Measurements from ENCODE around the gene CLPTM1. TPM values are rescaled to one million over a fixed set of nuclear protein-coding genes. Genes with fewer than 3 reads are reported as not detected.

Gene CLPTM1
- total and polyA plus RNA-seq, 2 experiments from 2014 or later, result 41.6 to 71.5 TPM

DNA sequence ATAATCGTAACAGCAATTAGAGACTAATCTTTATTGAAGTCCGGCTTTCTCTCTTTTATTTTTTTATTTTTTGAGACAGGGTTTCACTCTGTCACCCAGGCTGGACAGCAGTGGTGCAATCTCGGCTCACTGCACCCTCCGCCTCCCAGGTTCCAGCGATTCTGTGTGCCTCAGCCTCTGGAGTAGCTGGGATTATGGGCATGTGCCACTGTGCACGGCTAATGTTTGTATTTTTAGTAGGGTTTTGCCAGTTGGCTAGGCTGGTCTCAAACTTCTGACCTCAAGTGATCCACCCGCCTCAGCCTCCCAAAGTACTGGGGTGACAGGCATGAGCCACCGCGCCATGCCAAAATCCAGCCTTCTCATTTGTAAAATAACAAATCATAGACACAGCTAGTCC lies 5.6 kb upstream of the CLPTM1 start:
- Histone ChIP-seq H3K4me3 (no peak overlapping the region), H4K20me1 (replicated peaks; ENCODE audit: insufficient read depth) (no peaks in the 10 kb centered on the region), H3K27ac (ENCODE audit: low read depth) (no peak overlapping the region), H2AFZ (no peak overlapping the region), H3K36me3 (ENCODE audit: insufficient read depth) (no peaks in the 10 kb centered on the region), H3K27me3 (ENCODE audit: insufficient read depth) (no peaks in the 10 kb centered on the region), H3K4me1 (ENCODE audit: insufficient read depth) (no peaks in the 10 kb centered on the region), H3K9me2 (ENCODE audit: insufficient read depth) (no peaks in the 10 kb centered on the region), H3K4me2 (no peak overlapping the region), H3K79me2 (replicated peaks; ENCODE audit: insufficient read depth) (no peaks in the 10 kb centered on the region), H3F3A (replicated peaks; ENCODE audit: low read depth) (peaks cover 8% of the 10 kb centered on the region; the same call in 1 of the 2 replicates)
- Mint-ChIP-seq H3K4me1 (peaks cover 2% of the 10 kb centered on the region; the same call in 1 of the 3 replicates), H3K4me3 (no peak overlapping the region), H3K36me3 (ENCODE audit: low read depth) (no peaks in the 10 kb centered on the region; the same call in 2 of the 3 replicates), H3K27ac (no peak overlapping the region), H3K27me3 (ENCODE audit: insufficient read depth, low read depth, poor library complexity) (peaks cover 8% of the 10 kb centered on the region), H3K9me3 (no peaks in the 10 kb centered on the region; the same call in 1 of the 3 replicates)
- DNase-seq (ENCODE audit: low spot score) (no peak), ATAC-seq (no peak)
- TF ChIP-seq POLR2AphosphoS5 (IDR thresholded peaks at IDR 0.05; ENCODE audit: low read depth), result no peak
- TF ChIP-seq, protein P1, sequence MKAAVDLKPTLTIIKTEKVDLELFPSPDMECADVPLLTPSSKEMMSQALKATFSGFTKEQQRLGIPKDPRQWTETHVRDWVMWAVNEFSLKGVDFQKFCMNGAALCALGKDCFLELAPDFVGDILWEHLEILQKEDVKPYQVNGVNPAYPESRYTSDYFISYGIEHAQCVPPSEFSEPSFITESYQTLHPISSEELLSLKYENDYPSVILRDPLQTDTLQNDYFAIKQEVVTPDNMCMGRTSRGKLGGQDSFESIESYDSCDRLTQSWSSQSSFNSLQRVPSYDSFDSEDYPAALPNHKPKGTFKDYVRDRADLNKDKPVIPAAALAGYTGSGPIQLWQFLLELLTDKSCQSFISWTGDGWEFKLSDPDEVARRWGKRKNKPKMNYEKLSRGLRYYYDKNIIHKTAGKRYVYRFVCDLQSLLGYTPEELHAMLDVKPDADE (IDR thresholded peaks at IDR 0.05), result no peak
- TF ChIP-seq, protein P2, sequence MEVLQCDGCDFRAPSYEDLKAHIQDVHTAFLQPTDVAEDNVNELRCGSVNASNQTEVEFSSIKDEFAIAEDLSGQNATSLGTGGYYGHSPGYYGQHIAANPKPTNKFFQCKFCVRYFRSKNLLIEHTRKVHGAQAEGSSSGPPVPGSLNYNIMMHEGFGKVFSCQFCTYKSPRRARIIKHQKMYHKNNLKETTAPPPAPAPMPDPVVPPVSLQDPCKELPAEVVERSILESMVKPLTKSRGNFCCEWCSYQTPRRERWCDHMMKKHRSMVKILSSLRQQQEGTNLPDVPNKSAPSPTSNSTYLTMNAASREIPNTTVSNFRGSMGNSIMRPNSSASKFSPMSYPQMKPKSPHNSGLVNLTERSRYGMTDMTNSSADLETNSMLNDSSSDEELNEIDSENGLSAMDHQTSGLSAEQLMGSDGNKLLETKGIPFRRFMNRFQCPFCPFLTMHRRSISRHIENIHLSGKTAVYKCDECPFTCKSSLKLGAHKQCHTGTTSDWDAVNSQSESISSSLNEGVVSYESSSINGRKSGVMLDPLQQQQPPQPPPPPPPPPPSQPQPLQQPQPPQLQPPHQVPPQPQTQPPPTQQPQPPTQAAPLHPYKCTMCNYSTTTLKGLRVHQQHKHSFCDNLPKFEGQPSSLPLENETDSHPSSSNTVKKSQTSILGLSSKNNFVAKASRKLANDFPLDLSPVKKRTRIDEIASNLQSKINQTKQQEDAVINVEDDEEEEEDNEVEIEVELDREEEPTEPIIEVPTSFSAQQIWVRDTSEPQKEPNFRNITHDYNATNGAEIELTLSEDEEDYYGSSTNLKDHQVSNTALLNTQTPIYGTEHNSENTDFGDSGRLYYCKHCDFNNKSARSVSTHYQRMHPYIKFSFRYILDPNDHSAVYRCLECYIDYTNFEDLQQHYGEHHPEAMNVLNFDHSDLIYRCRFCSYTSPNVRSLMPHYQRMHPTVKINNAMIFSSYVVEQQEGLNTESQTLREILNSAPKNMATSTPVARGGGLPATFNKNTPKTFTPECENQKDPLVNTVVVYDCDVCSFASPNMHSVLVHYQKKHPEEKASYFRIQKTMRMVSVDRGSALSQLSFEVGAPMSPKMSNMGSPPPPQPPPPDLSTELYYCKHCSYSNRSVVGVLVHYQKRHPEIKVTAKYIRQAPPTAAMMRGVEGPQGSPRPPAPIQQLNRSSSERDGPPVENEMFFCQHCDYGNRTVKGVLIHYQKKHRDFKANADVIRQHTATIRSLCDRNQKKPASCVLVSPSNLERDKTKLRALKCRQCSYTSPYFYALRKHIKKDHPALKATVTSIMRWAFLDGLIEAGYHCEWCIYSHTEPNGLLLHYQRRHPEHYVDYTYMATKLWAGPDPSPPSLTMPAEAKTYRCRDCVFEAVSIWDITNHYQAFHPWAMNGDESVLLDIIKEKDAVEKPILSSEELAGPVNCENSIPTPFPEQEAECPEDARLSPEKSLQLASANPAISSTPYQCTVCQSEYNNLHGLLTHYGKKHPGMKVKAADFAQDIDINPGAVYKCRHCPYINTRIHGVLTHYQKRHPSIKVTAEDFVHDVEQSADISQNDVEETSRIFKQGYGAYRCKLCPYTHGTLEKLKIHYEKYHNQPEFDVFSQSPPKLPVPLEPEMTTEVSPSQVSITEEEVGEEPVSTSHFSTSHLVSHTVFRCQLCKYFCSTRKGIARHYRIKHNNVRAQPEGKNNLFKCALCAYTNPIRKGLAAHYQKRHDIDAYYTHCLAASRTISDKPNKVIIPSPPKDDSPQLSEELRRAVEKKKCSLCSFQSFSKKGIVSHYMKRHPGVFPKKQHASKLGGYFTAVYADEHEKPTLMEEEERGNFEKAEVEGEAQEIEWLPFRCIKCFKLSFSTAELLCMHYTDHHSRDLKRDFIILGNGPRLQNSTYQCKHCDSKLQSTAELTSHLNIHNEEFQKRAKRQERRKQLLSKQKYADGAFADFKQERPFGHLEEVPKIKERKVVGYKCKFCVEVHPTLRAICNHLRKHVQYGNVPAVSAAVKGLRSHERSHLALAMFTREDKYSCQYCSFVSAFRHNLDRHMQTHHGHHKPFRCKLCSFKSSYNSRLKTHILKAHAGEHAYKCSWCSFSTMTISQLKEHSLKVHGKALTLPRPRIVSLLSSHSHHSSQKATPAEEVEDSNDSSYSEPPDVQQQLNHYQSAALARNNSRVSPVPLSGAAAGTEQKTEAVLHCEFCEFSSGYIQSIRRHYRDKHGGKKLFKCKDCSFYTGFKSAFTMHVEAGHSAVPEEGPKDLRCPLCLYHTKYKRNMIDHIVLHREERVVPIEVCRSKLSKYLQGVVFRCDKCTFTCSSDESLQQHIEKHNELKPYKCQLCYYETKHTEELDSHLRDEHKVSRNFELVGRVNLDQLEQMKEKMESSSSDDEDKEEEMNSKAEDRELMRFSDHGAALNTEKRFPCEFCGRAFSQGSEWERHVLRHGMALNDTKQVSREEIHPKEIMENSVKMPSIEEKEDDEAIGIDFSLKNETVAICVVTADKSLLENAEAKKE (CRISPR knock-in tag; IDR thresholded peaks at IDR 0.05), result no peak
- TF ChIP-seq JUNB (IDR thresholded peaks at IDR 0.05; ENCODE audit: unreplicated experiment), result no peak
- no peak for TF ChIP-seq NANOG (IDR thresholded peaks at IDR 0.05; ENCODE audit: borderline replicate concordance)
- TF ChIP-seq ZNF331 (CRISPR knock-in tag; IDR thresholded peaks at IDR 0.05; ENCODE audit: low read depth), result no peak
- TF ChIP-seq EZH2 (IDR thresholded peaks at IDR 0.05; ENCODE audit: low read depth, unreplicated experiment), result no peak
- no peak for TF ChIP-seq ZNF114 (CRISPR knock-in tag; IDR thresholded peaks at IDR 0.05)
- TF ChIP-seq CREB1 (CRISPR knock-in tag; IDR thresholded peaks at IDR 0.05; ENCODE audit: low read depth), result no peak
- TF ChIP-seq, protein P3, sequence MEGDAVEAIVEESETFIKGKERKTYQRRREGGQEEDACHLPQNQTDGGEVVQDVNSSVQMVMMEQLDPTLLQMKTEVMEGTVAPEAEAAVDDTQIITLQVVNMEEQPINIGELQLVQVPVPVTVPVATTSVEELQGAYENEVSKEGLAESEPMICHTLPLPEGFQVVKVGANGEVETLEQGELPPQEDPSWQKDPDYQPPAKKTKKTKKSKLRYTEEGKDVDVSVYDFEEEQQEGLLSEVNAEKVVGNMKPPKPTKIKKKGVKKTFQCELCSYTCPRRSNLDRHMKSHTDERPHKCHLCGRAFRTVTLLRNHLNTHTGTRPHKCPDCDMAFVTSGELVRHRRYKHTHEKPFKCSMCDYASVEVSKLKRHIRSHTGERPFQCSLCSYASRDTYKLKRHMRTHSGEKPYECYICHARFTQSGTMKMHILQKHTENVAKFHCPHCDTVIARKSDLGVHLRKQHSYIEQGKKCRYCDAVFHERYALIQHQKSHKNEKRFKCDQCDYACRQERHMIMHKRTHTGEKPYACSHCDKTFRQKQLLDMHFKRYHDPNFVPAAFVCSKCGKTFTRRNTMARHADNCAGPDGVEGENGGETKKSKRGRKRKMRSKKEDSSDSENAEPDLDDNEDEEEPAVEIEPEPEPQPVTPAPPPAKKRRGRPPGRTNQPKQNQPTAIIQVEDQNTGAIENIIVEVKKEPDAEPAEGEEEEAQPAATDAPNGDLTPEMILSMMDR (conservative IDR thresholded peaks at IDR 0.05; ENCODE audit: low read depth in 2 of 2), result no peak
- TF ChIP-seq, protein P4, sequence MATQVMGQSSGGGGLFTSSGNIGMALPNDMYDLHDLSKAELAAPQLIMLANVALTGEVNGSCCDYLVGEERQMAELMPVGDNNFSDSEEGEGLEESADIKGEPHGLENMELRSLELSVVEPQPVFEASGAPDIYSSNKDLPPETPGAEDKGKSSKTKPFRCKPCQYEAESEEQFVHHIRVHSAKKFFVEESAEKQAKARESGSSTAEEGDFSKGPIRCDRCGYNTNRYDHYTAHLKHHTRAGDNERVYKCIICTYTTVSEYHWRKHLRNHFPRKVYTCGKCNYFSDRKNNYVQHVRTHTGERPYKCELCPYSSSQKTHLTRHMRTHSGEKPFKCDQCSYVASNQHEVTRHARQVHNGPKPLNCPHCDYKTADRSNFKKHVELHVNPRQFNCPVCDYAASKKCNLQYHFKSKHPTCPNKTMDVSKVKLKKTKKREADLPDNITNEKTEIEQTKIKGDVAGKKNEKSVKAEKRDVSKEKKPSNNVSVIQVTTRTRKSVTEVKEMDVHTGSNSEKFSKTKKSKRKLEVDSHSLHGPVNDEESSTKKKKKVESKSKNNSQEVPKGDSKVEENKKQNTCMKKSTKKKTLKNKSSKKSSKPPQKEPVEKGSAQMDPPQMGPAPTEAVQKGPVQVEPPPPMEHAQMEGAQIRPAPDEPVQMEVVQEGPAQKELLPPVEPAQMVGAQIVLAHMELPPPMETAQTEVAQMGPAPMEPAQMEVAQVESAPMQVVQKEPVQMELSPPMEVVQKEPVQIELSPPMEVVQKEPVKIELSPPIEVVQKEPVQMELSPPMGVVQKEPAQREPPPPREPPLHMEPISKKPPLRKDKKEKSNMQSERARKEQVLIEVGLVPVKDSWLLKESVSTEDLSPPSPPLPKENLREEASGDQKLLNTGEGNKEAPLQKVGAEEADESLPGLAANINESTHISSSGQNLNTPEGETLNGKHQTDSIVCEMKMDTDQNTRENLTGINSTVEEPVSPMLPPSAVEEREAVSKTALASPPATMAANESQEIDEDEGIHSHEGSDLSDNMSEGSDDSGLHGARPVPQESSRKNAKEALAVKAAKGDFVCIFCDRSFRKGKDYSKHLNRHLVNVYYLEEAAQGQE (IDR thresholded peaks at IDR 0.05; ENCODE audit: unreplicated experiment), result no peak
- TF ChIP-seq STAT1 (IDR thresholded peaks at IDR 0.05; ENCODE audit: unreplicated experiment), result no peak
- no peak for TF ChIP-seq EZH2phosphoT487 (IDR thresholded peaks at IDR 0.05; ENCODE audit: unreplicated experiment)

All from GM23338 (cell line).